Peyer's patch (tissue), 4 donors: Measurements from ENCODE around the gene POLR1C. TPM values are rescaled to one million over a fixed set of nuclear protein-coding genes. Genes with fewer than 3 reads are reported as not detected.
"Not testable (repeated sequence)": the region's sequence is repeated elsewhere in the genome, so short reads cannot be mapped to it uniquely, and the experiment has no call there.

ENCODE experiments used
- DNase-seq, 3 donors: peaks; one replicate each; pipeline ENCODE4 v3.0.0-alpha.2; 2017 to 2019
- H3K27ac ChIP-seq, 4 donors: fragments of 200-600 bp; sonication (generic); one replicate each; pipeline ENCODE4 v1.5.1; 2016 to 2019
- H3K27me3 ChIP-seq, 2 donors: fragments of 200-600 bp; sonication (generic); one replicate each; pipeline ENCODE4 v1.5.1; 2019
- H3K36me3 ChIP-seq, 3 donors: fragments of 200-600 bp; sonication (generic); one replicate each; pipeline ENCODE4 v1.5.1; 2016 to 2019
- H3K4me1 ChIP-seq, 4 donors: fragments of 200-600 bp; sonication (generic); one replicate each; pipeline ENCODE4 v1.5.1; 2016 to 2019
- H3K4me3 ChIP-seq, 4 donors: fragments of 200-600 bp; sonication (generic); 1 replicate in 3 of 4; 2 replicates in 1 of 4; pipeline ENCODE4 v1.5.1; 2016 to 2019; ENCODE audit warnings: mild to moderate bottlenecking in 1 of 4
- H3K9me3 ChIP-seq, 4 donors: fragments of 200-600 bp; sonication (generic); one replicate each; pipeline ENCODE4 v1.5.1; 2016 to 2019; ENCODE audit warnings: mild to moderate bottlenecking in 1 of 4
- CTCF ChIP-seq, 6 experiments: fragments of 450-650 bp in 4 of 6; fragments of 200-600 bp in 2 of 6; sonication (generic) in 1 of 6; IDR thresholded peaks; one replicate each; pipeline ENCODE4 v1.5.1; 2017 to 2019; ENCODE audit warnings: antibody characterized with exemption in 6 of 6, mild to moderate bottlenecking in 3 of 6, moderate library complexity in 1 of 6
- POLR2A ChIP-seq, 2 donors: fragments of 450-650 bp; IDR thresholded peaks; one replicate each; pipeline ENCODE4 v1.5.1; 2017; ENCODE audit warnings: antibody characterized with exemption in 2 of 2, mild to moderate bottlenecking in 2 of 2, moderate library complexity in 2 of 2
- total RNA-seq, 4 donors: library from RNA; depleted of rRNA; stranded (reverse); fragments of >200 nt; gene quantifications; one replicate each; pipeline ENCODE4 v1.1.0, GENCODE V29; 2016

The POLR1C gene
- total RNA-seq, 4 donors from 2014 or later: 8.6 to 29.7 (median 16.5) TPM

- no peak for TF ChIP-seq CTCF (IDR thresholded peaks at IDR 0.05)
- TF ChIP-seq POLR2A (IDR thresholded peaks at IDR 0.05): no peak
- Histone ChIP-seq H3K4me1 (peaks cover 0 to 16% (median 7%) of the 10 kb centered on the region in 4 donors), H3K27ac (no peak overlapping the region), H3K9me3 (no peaks in the 10 kb centered on the region), H3K4me3 (no peak overlapping the region), H3K36me3 (peaks cover 0 to 43% (median 0%) of the 10 kb centered on the region in 3 donors), H3K27me3 (no peaks in the 10 kb centered on the region)
- no peak for DNase-seq
Measured at GRCh38 chr6:43497129-43497396, 19.8 kb upstream of the POLR1C start.

GRCh38 chr6:43497689-43498088, 19.2 kb upstream of the POLR1C start:
- Histone ChIP-seq H3K36me3 (peaks cover 0 to 49% (median 0%) of the 10 kb centered on the region in 3 donors), H3K9me3 (no peaks in the 10 kb centered on the region)
- no peak for TF ChIP-seq POLR2A (IDR thresholded peaks at IDR 0.05)
- TF ChIP-seq CTCF (IDR thresholded peaks at IDR 0.05): no peak

GRCh38 chr6:43498291-43498690, 18.6 kb upstream of the POLR1C start:
- H3K27ac ChIP-seq, H3K27me3 ChIP-seq, H3K4me3 ChIP-seq, DNase-seq, H3K9me3 ChIP-seq: not testable (repeated sequence)
- H3K4me1 ChIP-seq: peaks cover 0 to 15% (median 5%) of the 10 kb centered on the region in 4 donors
- H3K36me3 ChIP-seq: peaks cover 0 to 55% (median 0%) of the 10 kb centered on the region in 3 donors

More at GRCh38 chr6:43497689-43498088, 19.2 kb upstream of the POLR1C start:
- DNase-seq: no peak
- H3K27ac ChIP-seq: no peak overlapping the region
- no peak overlapping the region for H3K4me3 ChIP-seq
- H3K4me1 ChIP-seq: peaks cover 0 to 15% (median 7%) of the 10 kb centered on the region in 4 donors
- H3K27me3 ChIP-seq: no peaks in the 10 kb centered on the region

- Histone ChIP-seq H3K4me1 (peaks cover 0 to 12% (median 2%) of the 10 kb centered on the region in 4 donors), H3K27ac (no peak overlapping the region), H3K4me3 (no peak overlapping the region), H3K27me3 (no peaks in the 10 kb centered on the region), H3K36me3 (peaks cover 0 to 63% (median 0%) of the 10 kb centered on the region in 3 donors), H3K9me3 (no peaks in the 10 kb centered on the region)
- TF ChIP-seq CTCF (IDR thresholded peaks at IDR 0.05) (no peak), POLR2A (IDR thresholded peaks at IDR 0.05) (no peak)
- DNase-seq: no peak
Measured at GRCh38 chr6:43499028-43499815, 17.7 kb upstream of the POLR1C start.

GRCh38 chr6:43500921-43501320, 16.0 kb upstream of the POLR1C start:
- peaks cover 0 to 80% (median 0%) of the 10 kb centered on the region in 3 donors for H3K36me3 ChIP-seq
- TF ChIP-seq POLR2A (IDR thresholded peaks at IDR 0.05): no peak
- no peak for TF ChIP-seq CTCF (IDR thresholded peaks at IDR 0.05)
- no peak overlapping the region for H3K27ac ChIP-seq

GRCh38 chr6:43502666-43503065, 14.2 kb upstream of the POLR1C start:
- no peak for DNase-seq
- Histone ChIP-seq H3K27me3 (no peaks in the 10 kb centered on the region), H3K4me3 (no peak overlapping the region), H3K36me3 (peaks cover 0 to 79% (median 0%) of the 10 kb centered on the region in 3 donors), H3K9me3 (no peaks in the 10 kb centered on the region), H3K27ac (no peak overlapping the region), H3K4me1 (peaks cover 0 to 6% (median 0%) of the 10 kb centered on the region in 4 donors)
- TF ChIP-seq POLR2A (IDR thresholded peaks at IDR 0.05): no peak
- TF ChIP-seq CTCF (IDR thresholded peaks at IDR 0.05): no peak

More at GRCh38 chr6:43500921-43501320, 16.0 kb upstream of the POLR1C start:
- no peaks in the 10 kb centered on the region for H3K9me3 ChIP-seq
- no peak for DNase-seq
- H3K4me1 ChIP-seq: no peaks in the 10 kb centered on the region
- no peaks in the 10 kb centered on the region for H3K27me3 ChIP-seq
- H3K4me3 ChIP-seq: no peak overlapping the region
